ENCODE measurements around the gene CEP76. TPM values are rescaled to one million over a fixed set of nuclear protein-coding genes. Genes with fewer than 3 reads are reported as not detected.
"Not testable (repeated sequence)": the region's sequence is repeated elsewhere in the genome, so short reads cannot be mapped to it uniquely, and the experiment has no call there.

The CEP76 gene
- total RNA-seq, 1 experiment from 2014 or later, result 6.6 TPM

- H3K4me3 ChIP-seq, result no peak overlapping the region
- no peaks in the 10 kb centered on the region for H3K27me3 ChIP-seq
- H3K36me3 ChIP-seq, result peaks cover 16% of the 10 kb centered on the region
- DNase-seq, result no peak
- no peaks in the 10 kb centered on the region for H3K9me3 ChIP-seq
Observed at GRCh38 chr18:12628706-12629702, 73.5 kb downstream of the CEP76 start.

GRCh38 chr18:12627199-12627598, 75.3 kb downstream of the CEP76 start:
- peaks cover 13% of the 10 kb centered on the region for H3K36me3 ChIP-seq
- H3K27me3 ChIP-seq, DNase-seq, H3K4me3 ChIP-seq, H3K9me3 ChIP-seq: not testable (repeated sequence)

- Histone ChIP-seq H3K36me3 (peaks cover 13% of the 10 kb centered on the region), H3K4me3 (no peak overlapping the region), H3K27me3 (no peaks in the 10 kb centered on the region), H3K9me3 (peaks cover 2% of the 10 kb centered on the region; the same call in 1 of the 2 replicates)
- DNase-seq, result no peak
Observed at GRCh38 chr18:12625241-12625640, 77.3 kb downstream of the CEP76 start.

Other genes with a start within 250 kb of the CEP76 start
- gene SPIRE1, start 44.6 kb downstream of the CEP76 start, total RNA-seq (2014; rRNA removed; shearing (Covaris generic); ENCODE audit: low replicate concordance), result 19.9 and 23.0 TPM in 2 replicates
- gene PSMG2, start 319 bp upstream of the CEP76 start, total RNA-seq (2014; rRNA removed; shearing (Covaris generic); ENCODE audit: low replicate concordance), result 84.1 and 120 TPM in 2 replicates
- 23.3 and 25.1 TPM in 2 replicates for gene PTPN2, start 181.5 kb upstream of the CEP76 start, total RNA-seq (2014; rRNA removed; shearing (Covaris generic); ENCODE audit: low replicate concordance)
- 64.2 and 72.9 TPM in 2 replicates for gene SEH1L, start 245.3 kb upstream of the CEP76 start, total RNA-seq (2014; rRNA removed; shearing (Covaris generic); ENCODE audit: low replicate concordance)

Data from MG63 (cell line).